HG03460 (cell line): ENCODE data around the gene AFF1.
"Not testable (repeated sequence)": the region's sequence is repeated elsewhere in the genome, so short reads cannot be mapped to it uniquely, and the experiment has no call there.

ENCODE experiments used
- ATAC-seq: cut with Tn5 transposase; IDR thresholded peaks from one replicate; pipeline ENCODE4 v1.9.1; 2021; ENCODE audit not compliant: unreplicated experiment

AFF1 gene

DNA sequence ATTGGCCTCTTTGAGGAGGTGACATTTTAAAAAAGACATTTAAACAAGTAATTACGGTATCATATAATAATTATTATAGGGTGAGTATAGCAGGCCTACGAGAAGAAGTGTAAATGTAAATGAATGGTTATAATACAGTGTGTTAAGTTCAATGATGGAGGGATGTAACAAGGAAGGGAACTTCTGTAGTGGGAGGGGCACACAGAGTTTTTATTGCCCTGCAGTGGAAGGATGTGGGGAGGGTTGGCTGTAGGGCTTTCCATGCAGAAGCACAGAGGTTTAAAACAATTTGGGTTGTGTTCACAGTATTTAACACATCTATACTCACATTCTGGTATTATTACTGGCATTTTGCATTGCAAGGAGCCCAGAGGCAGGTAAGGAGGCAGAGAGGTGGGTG is 41.1 kb downstream of the AFF1 start:
- no peak for ATAC-seq

DNA sequence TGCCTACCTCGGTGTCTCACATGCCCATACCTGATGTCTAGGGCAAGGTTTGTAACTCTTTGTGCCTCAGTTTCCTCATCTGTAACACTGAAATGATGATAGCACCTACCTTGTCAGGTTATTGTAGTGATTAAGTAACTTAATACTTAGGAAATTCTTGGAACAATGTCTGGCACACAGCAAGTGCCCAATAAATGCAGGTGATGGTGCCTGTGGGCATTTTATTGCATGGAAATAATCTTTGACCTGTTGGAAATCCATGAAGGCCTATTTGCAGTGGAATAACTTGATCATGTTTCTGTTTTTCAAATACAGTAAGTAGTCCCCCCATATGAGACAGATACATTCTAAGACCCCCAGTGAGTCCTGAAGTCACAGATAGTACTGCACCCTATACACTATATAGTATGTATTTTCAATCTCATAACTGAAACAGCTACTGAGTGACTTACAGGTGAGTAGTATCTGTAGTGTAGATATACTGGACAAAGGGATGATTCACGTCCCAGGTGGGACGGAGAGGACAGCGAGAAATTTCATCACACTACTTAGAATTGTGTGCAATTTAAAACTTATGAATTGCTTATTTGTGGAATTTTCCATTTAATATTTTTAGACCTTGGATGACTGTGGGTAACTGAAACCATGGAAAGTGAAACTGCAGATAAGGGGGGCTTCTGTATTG is 42.1 kb downstream of the AFF1 start:
- no peak for ATAC-seq

DNA sequence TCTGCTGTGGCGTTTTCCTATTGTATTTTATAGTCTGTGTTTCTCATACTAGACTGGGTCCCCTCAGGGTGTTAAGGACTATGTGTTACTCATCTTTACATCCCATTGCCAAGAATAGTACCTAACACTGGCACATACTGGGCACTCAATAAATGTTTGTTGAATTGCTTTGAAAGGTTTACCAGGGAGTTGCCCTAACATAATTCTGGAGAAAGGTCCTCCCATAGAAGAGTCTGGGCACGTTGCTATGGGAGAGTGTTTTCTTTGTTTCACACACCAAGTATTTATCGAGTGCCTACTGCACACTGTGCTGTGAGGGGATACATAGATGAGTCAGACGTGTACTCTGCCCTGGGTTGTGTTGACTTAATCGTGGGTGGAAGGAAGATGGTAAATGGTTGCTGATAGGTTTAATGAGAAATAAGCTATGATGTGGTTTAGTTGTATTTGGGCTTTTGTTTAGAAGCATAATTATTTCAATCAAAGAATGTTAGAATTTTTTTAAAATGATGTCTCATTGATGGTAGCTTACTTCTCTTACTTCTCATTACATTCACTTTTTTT is 42.9 kb downstream of the AFF1 start:
- ATAC-seq, result peak; percentile 86

DNA sequence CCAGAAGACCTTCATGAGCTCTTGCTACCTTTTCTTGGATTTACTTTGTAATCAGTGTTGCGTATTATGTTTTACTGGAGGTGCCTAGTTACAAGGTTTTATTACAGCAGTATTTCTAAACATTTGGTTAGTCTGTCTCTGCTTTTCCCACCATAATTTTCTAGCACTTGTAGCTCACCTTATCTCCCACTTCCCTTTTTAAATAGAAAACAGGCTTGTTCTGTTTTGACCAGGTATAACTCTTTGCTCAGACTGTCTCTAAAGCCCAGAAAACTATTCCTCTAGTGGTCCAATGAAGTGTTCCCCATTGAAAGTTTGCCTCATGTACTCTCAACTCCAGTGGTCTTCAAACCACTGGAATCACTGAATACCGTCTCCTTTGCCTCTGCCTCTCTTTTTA is 43.9 kb downstream of the AFF1 start:
- ATAC-seq, result no peak

DNA sequence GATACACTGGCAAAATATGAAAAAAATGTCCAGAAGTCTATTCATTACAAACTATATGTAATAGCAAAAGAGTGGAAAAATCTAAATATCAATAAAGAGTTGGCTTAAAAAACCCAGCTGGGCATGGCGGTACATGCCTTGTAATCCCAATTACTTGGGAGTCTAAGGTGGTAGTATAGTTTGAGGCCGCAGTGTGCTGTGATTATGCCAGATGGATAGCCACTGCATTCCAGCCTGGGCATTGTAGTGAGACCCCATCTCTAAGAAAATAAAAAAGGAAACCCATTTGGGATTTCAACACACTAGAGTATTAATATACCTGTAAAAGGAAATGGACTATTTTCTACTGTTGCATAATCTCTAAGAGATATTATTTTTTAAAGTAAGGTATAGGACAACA is 45.4 kb downstream of the AFF1 start:
- no peak for ATAC-seq

DNA sequence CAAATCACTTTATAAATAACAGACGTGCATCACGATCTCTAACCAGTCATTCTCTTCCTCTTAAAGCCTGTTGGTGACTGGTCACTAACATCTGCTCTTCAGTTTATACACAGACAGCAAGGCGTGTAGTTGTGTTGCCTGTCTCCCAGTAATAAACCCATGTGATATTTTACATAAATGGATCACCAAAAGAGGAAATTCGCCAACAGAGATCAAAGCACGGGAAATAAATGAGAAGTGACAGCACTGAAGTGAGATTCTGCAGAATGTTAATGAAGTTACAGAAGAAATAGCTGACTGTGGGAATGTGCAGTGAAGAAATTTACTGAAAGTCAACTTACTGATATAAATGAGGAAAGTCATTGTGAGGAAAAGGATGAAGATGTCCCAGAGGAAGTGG is 47.0 kb downstream of the AFF1 start:
- ATAC-seq, result no peak

DNA sequence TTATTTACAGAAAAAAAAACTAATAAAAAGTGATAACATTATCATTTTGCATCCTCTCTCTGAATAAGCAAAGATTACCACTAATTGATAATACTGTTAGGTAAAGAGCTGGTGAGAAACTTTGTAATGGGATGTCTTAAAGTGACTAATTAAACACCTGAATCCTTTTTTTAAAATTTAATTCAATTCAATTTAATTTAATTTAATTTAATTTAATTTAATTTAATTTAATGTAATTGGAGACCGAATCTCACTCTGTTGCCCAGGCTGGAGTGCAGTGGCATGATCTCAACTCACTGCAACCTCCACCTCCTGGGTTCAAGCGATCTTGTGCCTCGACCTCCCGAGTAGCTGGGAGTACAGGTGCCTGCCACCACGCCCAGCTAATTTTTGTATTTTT is 51.0 kb downstream of the AFF1 start:
- ATAC-seq, result not testable (repeated sequence)

DNA sequence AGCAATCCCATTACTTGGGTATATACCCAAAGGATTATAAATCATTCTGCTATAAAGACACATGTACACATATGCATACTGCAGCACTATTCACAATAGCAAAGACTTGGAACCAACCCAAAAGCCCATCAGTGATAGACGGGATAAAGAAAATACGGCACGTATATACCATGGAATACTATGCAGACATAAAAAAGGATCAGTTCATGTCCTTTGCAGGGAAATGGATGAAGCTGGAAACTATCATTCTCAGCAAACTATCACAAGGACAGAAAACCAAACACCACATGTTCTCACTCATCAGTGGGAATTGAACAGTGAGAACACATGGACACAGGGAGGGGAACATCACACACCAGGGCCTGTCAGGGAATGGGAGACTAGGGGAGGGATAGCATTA is 54.8 kb downstream of the AFF1 start:
- ATAC-seq, result not testable (repeated sequence)

DNA sequence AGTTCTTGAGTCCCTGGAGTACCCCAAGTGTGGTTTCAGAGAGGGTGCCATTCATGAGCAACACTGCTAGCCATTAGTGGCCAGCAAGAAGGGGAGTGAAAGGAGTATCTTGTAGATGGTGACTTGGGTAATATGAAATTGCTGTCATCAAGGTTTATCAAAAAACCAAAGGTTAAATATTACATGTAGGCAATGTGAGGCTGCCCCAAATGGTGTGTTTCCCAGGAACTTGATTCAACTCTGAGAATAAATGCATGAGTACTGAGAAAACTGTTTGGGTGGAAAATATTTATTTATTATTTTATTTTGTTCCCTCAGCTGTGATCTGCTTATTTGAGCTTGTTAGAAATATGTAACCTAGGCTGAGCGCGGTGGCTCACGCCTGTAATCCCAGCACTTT is 55.7 kb downstream of the AFF1 start:
- ATAC-seq, result no peak

DNA sequence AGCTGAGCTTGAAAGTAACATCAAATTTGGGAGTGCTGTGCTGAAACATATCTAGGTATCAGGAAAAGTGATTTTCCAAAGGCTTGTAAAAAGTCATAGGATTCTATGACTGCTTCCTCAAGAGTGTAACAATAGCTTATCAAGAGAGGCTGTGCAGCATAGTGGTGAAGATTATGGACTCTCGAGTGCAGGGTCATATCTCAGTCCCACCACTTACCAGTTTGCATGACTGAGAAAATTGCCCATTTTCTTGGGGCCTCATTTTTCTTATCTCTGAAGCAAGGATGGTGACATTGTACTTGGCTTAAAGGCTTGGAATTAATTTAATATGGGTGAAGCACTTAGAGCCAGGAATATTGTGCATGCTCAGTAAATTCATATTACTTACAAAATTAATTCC is 57.2 kb downstream of the AFF1 start:
- no peak for ATAC-seq

DNA sequence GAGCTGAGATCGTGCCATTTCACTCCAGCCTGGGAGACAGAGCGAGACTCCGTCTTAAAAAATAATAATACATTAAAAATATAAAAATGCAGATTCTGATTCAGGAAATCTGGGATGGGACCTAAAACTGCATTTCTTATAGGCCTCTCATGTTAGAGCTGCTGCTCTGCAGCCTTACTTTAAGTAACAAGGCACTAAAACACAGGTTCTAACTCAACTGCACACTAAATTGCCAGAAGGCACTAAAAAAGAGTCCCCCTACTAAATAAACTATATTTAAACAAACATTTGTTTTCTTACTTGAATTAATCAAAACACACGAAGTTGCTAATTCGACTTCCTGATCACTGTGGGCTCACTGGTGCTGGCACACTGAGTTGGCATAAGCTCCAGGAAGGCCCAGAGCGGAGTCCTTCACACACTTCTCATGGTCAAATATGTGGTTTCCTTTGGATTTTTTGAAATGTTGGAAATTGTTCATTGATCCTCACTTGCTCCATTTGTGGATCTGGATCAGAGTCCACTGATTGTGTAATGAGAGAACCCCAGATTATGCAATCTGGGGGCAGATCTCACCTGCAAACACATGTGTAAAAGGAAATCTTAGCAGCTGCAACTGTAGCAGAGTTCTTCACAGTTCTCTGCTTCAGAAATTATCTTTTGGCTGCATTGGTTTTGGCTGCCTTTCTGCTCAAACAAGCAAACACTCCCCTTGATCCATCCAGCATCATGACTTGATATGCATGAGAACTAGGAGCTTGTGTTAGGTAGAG is 59.3 kb downstream of the AFF1 start:
- ATAC-seq, result no peak

DNA sequence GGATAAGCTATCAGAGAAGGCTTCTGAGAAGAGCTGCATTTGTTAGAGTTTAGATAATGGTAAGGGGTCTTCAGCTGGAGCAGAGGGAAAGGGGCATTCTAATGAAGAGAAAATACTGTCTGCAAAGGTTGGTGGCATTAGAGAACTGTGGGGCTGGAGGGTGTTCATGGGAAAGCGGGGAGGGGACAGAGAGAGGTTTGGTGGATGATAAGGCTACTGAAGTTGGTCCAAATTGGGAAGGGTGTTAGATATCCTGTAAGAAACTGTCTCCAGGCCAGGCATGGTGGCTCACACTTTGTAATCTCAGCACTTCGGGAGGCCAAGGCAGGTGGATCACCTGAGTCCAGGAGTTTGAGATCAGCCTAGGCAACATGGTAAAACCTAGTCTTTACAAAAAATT is 59.9 kb downstream of the AFF1 start:
- ATAC-seq, result no peak

DNA sequence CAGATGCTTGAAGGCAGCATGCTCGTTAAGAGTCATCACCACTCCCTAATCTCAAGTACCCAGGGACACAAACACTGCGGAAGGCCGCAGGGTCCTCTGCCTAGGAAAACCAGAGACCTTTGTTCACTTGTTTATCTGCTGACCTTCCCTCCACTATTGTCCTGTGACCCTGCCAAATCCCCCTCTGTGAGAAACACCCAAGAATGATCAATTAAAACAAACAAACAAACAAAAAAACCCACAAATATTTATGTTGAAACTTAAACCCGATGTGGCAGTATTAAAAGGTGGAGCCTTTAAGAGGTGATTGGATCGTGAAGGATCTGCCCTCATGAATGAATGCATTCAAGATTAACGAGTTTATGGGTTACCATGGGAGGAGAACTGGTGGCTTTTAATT is 61.7 kb downstream of the AFF1 start:
- ATAC-seq, result not testable (repeated sequence)

DNA sequence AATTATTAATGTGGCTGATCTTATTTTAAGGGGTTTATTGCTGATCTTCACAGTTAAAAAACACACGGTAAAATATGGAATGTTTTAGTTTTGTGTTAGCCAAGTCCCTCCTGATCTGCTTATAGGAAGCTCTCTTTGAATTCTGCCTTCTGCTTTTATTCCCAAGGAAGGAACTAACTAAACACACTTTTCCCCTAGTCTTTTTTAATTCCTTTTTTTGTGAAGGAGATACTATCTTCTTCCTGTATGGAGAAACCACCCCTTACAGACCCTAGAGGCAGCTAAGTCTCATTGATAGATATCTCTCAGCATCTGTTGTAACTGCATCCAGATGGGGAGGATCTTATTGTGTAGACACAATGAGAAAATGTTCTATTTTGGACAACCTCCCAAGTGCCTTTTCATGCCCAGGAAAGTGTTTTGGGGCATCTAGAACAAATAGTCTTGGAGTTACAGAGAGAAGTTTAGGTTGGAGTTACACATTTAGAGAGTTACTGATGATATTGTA is 64.4 kb downstream of the AFF1 start:
- ATAC-seq, result no peak

DNA sequence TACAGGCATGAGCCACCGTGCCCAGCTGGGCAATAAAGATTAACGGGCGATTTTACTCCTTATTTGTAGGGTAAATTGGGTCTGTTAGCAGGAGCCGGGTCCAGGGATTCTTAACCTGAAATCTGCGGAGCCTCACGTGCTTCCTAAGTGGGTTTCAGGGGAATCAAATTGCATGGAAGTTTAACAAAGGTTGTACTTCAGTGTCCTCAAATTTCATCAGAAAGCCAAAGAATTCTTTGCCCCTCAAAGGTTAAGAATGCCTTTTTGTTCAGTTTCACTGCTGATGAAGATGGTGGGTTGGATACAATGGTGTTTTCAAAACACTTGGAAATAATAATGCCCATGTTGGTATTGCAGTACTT is 67.9 kb downstream of the AFF1 start:
- ATAC-seq, result no peak

DNA sequence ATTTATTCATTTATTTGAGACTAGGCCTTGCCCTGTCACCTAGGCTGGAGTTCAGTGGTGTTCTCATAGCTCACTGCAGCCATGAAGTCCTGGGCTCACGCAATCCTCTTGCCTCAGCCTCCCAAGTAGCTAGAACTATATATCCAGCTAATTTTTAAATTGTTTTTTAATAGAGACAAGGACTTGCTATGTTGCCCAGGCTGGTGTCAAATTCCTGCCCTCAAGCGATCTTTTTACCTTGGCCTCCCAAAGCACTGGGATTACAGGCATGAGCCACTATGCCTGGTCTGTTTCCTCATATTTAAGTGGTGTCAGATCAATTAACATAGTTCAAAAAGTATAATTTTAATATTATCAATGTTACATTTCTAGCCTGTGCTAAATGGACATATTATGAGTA is 68.5 kb downstream of the AFF1 start:
- no peak for ATAC-seq

DNA sequence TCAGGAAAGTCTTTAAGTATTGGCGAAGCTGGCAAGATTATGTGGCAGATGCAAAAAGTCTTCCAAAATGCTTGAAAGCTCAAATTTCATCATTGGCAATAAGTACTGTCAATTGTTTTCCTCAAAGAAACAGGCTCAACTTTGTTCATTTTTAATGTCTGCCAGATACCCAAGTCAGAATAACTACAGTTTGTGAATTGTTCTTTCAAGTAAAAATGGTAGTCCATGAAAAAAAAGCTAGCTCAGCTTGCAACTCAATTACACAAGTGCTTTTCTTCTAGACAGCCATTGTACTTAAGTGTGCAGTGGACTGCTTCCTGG is 70.5 kb downstream of the AFF1 start:
- no peak for ATAC-seq

DNA sequence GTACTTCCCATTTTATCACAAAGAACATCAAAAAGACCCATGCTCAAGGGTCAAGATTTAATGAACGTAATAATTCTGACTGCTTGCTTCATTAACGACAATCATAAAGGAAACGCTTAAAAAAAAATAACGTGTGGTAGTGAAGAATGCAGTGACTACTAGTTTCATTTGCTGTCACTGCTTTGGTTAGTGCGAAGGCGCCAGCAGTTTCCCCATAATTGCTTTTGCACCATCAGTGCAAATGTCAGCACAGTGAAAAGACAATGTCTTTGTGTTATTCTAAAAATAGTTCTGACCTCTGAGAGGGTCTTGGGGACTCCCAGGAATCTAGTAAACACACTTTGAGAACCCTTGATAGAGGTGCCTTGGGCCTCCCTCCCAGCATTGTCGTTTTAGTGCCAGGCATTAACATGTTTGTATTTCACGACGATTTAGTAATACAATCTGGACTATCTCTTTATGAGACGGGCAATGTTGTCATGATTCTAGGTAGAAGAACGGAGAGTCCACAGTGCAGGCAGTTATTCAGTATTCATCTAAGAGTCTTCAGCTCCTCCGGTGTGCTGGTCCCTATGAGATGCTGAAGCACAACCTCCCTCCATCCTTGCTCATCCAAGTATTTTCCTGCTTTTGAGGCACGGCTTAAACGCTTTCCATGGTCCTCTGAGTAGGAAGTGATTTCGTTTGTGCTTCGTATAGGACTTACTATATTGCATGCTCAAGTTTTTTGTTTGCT is 71.0 kb downstream of the AFF1 start:
- ATAC-seq, result no peak

DNA sequence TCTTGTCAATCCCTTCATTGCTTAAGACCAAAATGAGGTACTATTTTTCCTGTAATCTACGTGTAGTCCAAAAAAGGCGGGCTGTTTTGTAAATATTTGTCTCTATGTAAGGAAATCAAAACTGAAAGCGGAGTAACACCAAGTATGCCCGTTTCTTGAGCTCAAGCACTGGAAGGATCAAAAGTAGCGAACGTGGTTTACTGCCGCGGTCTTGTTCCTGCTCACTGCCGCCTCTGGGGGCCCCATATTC is 71.5 kb downstream of the AFF1 start:
- ATAC-seq, result peak; percentile 57

DNA sequence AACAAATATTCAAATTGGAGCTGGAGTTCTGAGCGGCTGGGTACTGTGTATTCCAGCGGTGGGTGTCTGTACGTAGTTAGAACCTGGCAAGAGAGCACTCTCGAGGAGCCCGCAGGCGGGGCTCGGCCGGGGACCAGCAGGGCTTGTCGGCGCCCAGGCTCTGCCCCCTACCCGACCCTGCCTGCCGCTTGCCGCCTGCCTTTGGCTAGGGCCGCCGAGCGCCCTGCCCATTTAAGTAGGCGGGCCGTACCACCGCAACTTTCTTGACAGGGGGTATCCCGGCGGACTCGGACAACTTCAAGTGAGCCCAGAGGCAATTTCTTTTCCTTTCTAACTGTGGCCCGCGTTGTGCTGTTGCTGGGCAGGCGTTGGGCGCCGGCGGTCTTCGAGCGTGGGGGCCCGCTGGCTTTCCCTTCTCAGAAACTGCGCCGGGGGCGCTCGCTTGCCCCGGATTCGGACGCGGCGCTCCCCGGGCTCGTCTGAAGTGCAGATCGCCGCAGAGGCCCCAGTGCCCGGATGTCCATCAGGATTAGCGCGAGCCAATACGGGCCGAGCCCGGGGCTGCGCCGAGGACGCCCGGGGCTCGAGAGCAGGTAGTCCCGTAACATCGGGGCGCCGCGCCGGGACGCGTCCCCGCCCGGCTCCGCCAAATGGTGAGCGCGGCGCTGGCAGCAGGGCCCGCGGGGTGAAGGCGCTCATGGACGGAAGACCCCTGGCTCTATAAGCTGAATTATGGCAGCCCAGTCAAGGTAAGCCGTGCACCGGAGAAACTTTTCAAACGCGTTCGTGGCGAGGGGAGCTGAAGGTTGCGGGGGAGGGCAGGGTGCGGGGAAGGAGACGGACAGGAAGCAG is 72.1 kb downstream of the AFF1 start:
- ATAC-seq, result peak; percentile 67
